Rectal smooth muscle tissue (tissue), 1 donor: ENCODE measurements around the gene ADH5.

Experiments
- H3K27ac ChIP-seq: one replicate; pipeline ENCODE4 v1.7.0; 2013; ENCODE audit warnings: low read depth, low read length, inconsistent platforms
- H3K27me3 ChIP-seq: one replicate; pipeline ENCODE4 v1.7.0; 2013; ENCODE audit warnings: low read length; ENCODE audit not compliant: control insufficient read depth, insufficient read depth
- H3K36me3 ChIP-seq: one replicate; pipeline ENCODE4 v1.7.0; 2013; ENCODE audit warnings: low read length; ENCODE audit not compliant: control insufficient read depth, insufficient read depth
- H3K4me1 ChIP-seq: one replicate; pipeline ENCODE4 v1.7.0; 2013; ENCODE audit warnings: low read length; ENCODE audit not compliant: control insufficient read depth, insufficient read depth
- H3K4me3 ChIP-seq: one replicate; pipeline ENCODE4 v1.7.0; 2013; ENCODE audit warnings: low read length
- H3K9ac ChIP-seq: one replicate; pipeline ENCODE4 v1.7.0; 2013; ENCODE audit warnings: low read length

ADH5 gene

GRCh38 chr4:99054428-99054994 is 34.1 kb downstream of the ADH5 start:
- H3K36me3 ChIP-seq = peaks cover 14% of the 10 kb centered on the region
- no peak overlapping the region for H3K27ac ChIP-seq
- no peaks in the 10 kb centered on the region for H3K27me3 ChIP-seq
- no peak overlapping the region for H3K9ac ChIP-seq
- peaks cover 4% of the 10 kb centered on the region for H3K4me1 ChIP-seq
- H3K4me3 ChIP-seq = no peak overlapping the region

GRCh38 chr4:99052902-99053301 is 35.7 kb downstream of the ADH5 start:
- Histone ChIP-seq H3K36me3 (peaks cover 12% of the 10 kb centered on the region), H3K27me3 (no peaks in the 10 kb centered on the region), H3K27ac (no peak overlapping the region), H3K4me3 (no peak overlapping the region), H3K4me1 (no peaks in the 10 kb centered on the region), H3K9ac (no peak overlapping the region)

DNA sequence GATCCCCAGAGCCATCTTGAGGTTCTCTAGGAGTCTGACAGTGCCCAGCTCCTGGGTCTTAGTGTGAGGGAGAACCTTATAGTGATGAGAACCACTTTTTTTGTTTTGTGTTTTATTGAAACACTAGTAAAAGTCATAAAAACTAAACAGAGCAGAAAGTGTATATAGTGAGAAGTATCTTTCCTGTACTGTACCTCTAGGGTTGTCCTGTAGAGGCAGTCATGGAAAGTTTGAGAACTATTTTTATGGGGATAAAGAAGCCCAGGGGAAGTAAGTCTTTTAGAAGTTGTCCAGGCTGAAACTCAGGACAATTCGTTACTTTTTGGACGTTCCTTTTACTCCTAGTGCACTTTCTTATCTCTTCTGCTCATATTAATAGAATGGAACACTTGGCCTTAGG is 40.9 kb downstream of the ADH5 start:
- Histone ChIP-seq H3K4me3 (no peak overlapping the region), H3K4me1 (no peaks in the 10 kb centered on the region), H3K27me3 (no peaks in the 10 kb centered on the region), H3K9ac (no peak overlapping the region), H3K36me3 (peaks cover 10% of the 10 kb centered on the region), H3K27ac (no peak overlapping the region)

DNA sequence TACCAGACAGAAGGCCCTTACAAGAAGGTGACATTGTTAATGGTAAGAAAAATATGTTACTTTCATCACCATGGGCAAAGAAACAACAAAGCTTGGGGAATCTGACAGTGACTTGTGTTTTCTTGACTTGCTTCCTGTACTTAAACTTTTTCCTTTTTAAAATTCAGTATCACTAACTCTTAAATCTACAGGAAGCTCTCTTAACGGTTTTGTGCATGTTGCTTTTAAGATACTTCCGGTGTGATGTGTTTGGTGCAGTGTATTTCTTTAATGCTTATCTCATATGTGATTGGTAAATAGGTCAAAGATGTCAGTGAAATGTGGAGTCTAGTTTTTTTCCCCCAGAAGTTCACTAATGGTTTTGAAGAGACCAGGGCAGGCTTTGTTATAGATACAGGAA is 45.2 kb downstream of the ADH5 start:
- Histone ChIP-seq H3K27ac (no peak overlapping the region), H3K36me3 (peaks cover 2% of the 10 kb centered on the region), H3K27me3 (no peaks in the 10 kb centered on the region), H3K4me1 (no peaks in the 10 kb centered on the region), H3K4me3 (no peak overlapping the region), H3K9ac (no peak overlapping the region)

DNA sequence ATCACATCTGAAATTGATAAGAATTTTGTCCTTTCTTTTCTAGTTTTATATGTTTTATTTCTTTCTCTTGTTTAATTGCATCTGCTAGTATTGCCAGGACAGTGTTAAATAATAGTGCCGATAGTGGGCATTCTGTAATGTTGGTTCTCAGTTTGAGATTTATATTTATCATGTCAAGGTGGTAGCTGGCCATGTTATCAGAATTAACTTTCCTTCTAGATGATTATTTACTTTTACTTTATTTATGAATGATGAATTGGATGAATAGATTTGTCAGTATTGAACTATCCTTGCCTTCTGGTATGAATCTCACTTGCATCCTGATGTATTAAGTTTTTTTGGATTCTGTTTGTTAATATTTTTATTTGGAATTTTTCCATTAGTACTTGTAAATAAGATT is 50.4 kb downstream of the ADH5 start:
- Histone ChIP-seq H3K4me3 (no peak overlapping the region), H3K9ac (no peak overlapping the region), H3K27me3 (no peaks in the 10 kb centered on the region), H3K4me1 (no peaks in the 10 kb centered on the region), H3K27ac (no peak overlapping the region), H3K36me3 (no peaks in the 10 kb centered on the region)

GRCh38 chr4:99033956-99034355 is 54.6 kb downstream of the ADH5 start:
- no peaks in the 10 kb centered on the region for H3K36me3 ChIP-seq
- no peaks in the 10 kb centered on the region for H3K4me1 ChIP-seq
- no peak overlapping the region for H3K27ac ChIP-seq
- H3K9ac ChIP-seq = no peak overlapping the region
- no peak overlapping the region for H3K4me3 ChIP-seq
- H3K27me3 ChIP-seq = no peaks in the 10 kb centered on the region

- Histone ChIP-seq H3K27me3 (no peaks in the 10 kb centered on the region), H3K4me1 (no peaks in the 10 kb centered on the region), H3K36me3 (no peaks in the 10 kb centered on the region), H3K4me3 (no peak overlapping the region), H3K27ac (no peak overlapping the region), H3K9ac (no peak overlapping the region)
Measured at GRCh38 chr4:99029852-99030251, 58.7 kb downstream of the ADH5 start.

DNA sequence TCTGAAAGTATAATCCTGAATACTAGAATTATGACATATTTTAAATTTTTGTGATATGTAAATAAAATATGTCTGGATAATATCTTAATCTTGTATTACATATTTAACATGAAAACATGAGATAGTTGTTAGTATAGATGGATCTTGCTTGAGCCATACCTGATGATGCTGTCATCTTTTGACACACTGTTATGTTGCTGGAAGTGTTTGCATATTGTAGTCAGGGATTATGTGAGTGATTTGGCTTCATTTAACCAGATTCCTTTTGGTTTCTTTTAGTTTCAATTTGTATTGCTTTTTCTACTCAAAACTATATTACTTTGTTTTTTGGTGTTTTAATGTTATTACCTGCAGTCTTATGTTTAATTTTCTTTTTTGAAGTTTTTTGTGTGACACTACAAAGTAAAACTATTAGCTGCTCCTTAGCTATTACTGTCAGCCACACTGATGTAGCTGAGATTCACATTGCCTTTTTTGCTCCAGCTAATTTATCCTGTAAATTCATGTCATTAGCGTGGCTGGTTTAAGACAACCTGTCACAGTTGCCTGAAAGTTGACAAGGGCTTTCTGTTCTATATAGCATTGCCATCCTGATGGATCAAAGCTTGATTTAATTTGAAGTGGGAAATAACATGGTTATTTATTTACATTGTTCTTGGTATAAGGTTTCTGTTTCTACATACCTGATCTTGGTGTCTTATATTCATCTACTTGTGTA is 59.4 kb downstream of the ADH5 start:
- Histone ChIP-seq H3K4me1 (no peaks in the 10 kb centered on the region), H3K36me3 (no peaks in the 10 kb centered on the region), H3K27ac (no peak overlapping the region), H3K9ac (no peak overlapping the region), H3K4me3 (no peak overlapping the region), H3K27me3 (no peaks in the 10 kb centered on the region)

GRCh38 chr4:99028187-99028586 is 60.4 kb downstream of the ADH5 start:
- H3K36me3 ChIP-seq = no peaks in the 10 kb centered on the region
- no peaks in the 10 kb centered on the region for H3K4me1 ChIP-seq
- no peak overlapping the region for H3K27ac ChIP-seq
- H3K4me3 ChIP-seq = no peak overlapping the region
- H3K27me3 ChIP-seq = no peaks in the 10 kb centered on the region
- no peak overlapping the region for H3K9ac ChIP-seq

DNA sequence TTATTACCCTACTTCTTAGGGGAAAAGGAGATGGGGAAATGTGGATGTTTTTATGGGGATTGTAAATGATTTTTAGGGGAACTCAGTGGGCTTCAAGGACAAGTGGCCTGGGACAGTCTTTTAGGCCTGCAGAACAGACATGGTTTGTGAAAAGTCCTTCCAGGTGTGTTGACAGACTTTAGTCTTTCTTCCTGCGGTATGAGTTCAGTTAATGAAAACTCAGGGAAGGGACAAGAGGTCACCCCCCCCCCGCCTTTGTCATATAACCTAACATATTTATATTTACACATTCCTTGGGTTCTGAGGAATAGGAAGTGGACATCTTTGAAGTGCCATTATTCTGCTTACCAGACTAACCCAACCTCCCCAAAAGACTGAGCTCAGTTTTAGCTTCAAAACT is 61.3 kb downstream of the ADH5 start:
- no peak overlapping the region for H3K9ac ChIP-seq
- no peak overlapping the region for H3K4me3 ChIP-seq
- H3K27ac ChIP-seq = no peak overlapping the region
- H3K36me3 ChIP-seq = no peaks in the 10 kb centered on the region
- no peaks in the 10 kb centered on the region for H3K27me3 ChIP-seq
- H3K4me1 ChIP-seq = no peaks in the 10 kb centered on the region

- H3K4me3 ChIP-seq = no peak overlapping the region
- H3K4me1 ChIP-seq = no peaks in the 10 kb centered on the region
- no peaks in the 10 kb centered on the region for H3K36me3 ChIP-seq
- H3K27me3 ChIP-seq = no peaks in the 10 kb centered on the region
- no peak overlapping the region for H3K27ac ChIP-seq
- H3K9ac ChIP-seq = no peak overlapping the region
Measured at GRCh38 chr4:99025506-99025905, 63.1 kb downstream of the ADH5 start.

- H3K27me3 ChIP-seq = no peaks in the 10 kb centered on the region
- H3K36me3 ChIP-seq = no peaks in the 10 kb centered on the region
- no peak overlapping the region for H3K27ac ChIP-seq
- H3K4me3 ChIP-seq = no peak overlapping the region
- no peaks in the 10 kb centered on the region for H3K4me1 ChIP-seq
- no peak overlapping the region for H3K9ac ChIP-seq
Measured at GRCh38 chr4:99024481-99025275, 63.9 kb downstream of the ADH5 start.
